SW480 (cell line): ENCODE data around the gene ITGB6.
A peak's percentile ranks its signal among the peaks of the same experiment; 100 is the strongest.

Experiments used
- DNase-seq: peaks from one replicate; pipeline ENCODE4 v3.0.0-alpha.2; 2016; ENCODE audit warnings: low spot score

Gene ITGB6

GRCh38 chr2:160221391-160222276 is 21.6 kb upstream of the ITGB6 start:
- DNase-seq, result peak; percentile 92

GRCh38 chr2:160220545-160221009 is 20.5 kb upstream of the ITGB6 start:
- no peak for DNase-seq

- no peak for DNase-seq
Measured at GRCh38 chr2:160220026-160220425, 20.0 kb upstream of the ITGB6 start.

GRCh38 chr2:160214461-160215445 is 14.7 kb upstream of the ITGB6 start:
- DNase-seq, result peak; percentile 94

GRCh38 chr2:160213511-160213910 is 13.4 kb upstream of the ITGB6 start:
- DNase-seq, result no peak

DNA sequence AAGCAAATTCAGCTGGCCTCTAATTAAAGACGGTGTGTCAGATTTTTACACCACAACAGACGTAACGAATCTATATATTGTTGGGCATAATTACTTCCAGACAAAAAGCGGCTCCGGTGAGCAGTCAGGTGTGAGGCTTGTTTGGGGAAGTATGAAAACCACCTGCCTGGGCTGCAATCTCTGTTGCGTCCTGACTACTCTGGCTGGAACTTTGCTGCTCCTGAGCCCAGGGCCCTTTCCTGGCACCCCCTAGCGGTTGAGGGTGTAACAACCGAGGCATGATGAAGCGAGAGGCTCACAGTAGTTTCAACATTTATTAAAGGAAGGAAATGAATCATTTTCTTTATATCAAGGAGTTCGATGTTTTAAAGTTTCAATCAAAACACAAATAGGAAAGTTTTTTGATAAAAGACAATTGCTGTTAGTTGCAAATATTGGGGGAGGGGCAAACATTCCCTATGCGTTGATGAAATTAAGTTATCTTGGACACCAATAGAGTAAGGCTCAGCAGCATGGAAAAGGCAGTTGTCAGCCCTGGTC is 10.6 kb upstream of the ITGB6 start:
- peak; percentile 69 for DNase-seq

- DNase-seq, result no peak
Measured at GRCh38 chr2:160209516-160209856, 9.4 kb upstream of the ITGB6 start.

- DNase-seq, result no peak
Measured at GRCh38 chr2:160208655-160209515, 8.8 kb upstream of the ITGB6 start.

DNA sequence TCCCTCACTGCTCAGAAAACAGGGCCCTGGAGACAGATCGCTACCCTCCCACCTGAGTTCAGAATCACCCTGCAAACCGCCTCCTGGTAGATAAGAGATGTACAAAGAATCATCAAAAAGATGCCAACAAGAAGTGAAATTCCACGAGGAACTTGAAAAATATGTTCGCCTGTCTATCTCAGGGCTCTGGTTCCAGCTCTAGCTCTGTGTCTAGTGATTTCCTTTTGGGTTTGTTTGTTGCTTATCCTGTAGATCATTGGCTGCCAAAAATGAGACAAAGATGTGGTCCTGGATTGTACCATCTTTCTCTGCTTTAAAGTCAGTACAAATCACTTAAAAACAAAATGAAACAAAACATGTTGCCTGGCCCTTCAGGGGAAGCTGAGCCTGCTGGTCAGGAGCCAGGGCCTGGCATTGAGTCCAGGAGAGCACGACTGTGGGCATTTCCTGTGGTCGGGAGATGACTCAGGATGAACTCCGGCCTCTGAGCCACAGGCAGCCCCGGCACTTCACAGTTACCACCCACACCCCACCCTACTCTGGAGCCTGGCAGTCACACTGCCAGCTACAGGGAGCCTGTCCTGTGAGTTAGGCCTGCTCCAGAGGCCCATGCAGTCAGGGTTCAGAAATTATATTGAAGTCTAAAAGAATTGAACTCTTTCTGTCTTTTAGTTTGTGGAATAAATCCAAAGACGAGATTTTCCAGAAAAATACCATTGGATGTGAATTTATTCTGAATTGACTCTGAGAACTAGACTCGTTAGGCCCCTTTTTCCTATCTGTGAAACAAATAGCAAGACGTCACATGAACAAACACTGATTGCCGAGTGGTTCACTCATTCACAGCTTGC is 8.0 kb upstream of the ITGB6 start:
- peak; percentile 96 for DNase-seq

DNA sequence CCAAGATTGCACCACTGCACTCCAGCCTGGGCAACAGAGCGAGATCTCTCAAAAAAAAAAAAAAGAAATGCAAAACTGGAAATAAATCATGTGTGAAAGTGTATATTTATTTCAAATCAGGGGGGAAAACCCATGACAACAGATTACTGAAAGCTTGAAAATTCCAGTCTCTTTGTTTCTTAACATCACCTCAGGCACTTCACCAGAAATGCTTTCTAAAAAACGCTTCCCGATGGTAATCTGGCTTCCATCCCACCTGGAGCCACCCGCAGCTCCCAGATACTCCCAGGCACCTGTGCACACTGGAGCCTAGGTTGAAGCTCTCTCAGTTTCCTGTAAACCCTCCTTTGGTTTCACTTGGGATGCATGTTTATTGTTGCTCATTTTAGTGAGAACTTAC is 7.2 kb upstream of the ITGB6 start:
- DNase-seq, result no peak

- DNase-seq, result no peak
Measured at GRCh38 chr2:160206436-160206835, 6.4 kb upstream of the ITGB6 start.

GRCh38 chr2:160205505-160205904 is 5.4 kb upstream of the ITGB6 start:
- DNase-seq, result peak; percentile 93

GRCh38 chr2:160203422-160203821 is 3.4 kb upstream of the ITGB6 start:
- DNase-seq, result no peak

- DNase-seq, result no peak
Measured at GRCh38 chr2:160203007-160203406, 2.9 kb upstream of the ITGB6 start.

DNA sequence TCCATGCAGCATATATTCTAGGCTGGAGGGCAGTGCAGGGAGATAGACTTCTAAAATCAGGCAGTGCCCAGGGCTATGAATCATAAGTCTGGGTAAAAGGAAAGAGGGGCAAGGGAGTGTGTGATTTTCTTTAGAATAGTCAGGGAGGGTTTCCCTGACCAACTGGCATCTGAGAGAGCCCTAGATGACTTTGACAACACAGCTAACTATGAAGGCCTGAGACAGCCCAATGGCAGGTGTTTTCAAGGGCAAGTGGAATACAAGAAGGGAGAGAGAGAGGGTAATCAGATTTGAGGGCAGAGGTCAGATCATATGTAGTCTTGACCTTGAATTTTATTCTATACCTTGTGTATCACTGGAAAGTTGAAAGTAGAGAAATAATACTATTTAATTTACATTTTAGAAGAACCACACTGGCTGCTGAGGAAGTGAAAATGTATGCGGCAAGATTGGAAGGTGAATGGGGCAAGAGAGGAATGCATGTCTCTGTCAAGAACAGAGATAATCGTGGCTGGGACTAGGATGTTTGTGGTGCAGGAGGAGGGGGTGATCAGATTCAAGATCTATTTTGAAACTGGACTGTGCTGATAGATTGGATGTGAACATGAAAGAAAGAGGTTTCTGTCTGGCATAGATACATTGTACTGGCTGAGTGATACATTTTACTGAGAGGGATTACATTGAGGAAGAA is 1.9 kb upstream of the ITGB6 start:
- no peak for DNase-seq

DNA sequence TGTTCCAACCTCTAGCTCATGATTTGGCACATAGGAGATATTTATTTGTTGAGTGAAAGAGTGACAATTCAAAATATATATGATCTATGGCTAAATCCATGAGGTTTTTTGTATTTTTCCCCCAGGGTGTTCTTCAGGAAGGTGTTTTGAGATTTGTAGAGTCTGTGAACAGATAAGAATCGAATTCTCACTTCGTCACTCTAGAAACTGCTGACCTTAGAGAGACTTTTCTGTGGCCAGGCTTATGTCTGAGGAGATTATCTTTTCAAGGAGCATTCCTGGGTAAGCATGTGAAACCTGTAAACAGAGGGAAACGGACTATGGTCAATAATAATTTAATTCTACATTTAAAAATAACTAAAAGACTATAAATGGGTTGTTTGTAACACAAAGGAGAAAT is 849 bp upstream of the ITGB6 start:
- no peak for DNase-seq

- no peak for DNase-seq
Measured at GRCh38 chr2:160199053-160199452, 1.0 kb downstream of the ITGB6 start.

DNA sequence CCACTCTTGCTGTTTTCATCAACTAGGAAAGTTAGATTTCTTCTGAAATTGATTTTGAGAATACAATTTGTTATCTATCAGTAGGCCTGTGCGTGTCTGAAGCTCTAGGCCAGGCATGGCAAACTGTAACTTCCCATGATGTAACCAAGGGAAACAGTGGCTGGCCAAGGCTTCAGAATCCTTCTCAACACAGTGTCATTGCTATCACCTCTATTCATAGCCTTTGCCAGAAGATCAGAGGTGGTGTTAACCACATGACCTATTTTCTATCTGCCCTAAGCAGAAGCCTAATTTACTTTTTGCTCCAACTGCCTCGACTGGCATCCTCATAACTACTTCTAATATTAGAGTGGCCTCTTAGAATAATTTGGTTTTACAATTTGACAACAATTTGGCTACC is 2.5 kb downstream of the ITGB6 start:
- DNase-seq, result no peak

DNA sequence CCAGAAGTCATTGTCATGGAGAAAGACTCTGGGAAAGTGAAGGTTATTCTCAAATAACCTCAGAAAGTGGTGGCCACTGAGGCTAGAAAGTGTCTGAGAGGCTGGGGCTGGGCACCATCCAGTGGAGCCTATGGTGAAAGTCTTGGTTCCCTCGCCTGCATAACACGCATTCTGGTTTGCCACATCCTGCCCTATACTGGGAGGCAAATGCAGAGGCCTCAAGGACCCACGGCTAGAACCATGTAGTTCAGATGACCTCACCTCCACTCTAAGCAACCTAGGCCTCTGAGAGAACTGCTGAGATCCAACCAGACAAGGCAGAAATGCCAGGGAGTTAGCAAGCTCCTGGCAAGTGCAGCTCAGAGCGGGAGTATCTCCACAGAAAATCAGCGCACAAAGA is 5.1 kb downstream of the ITGB6 start:
- no peak for DNase-seq

DNA sequence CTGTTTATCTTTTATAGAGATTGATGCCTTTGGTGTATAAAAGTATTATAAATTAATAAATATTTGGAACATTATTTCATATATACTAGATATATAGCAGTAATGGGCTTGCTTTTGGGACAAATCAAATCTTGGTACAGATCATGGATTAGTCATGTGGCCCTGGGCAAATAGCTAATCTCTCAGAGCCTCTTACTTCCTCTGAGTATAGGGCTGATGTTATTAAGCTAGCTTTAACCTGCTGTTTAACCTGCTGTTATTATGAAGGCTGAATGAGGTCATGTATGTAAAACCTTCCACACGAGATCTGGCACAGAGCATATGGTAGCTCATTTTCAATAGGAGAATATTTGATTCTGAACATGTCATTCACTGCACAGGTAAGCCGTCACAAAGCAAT is 5.7 kb downstream of the ITGB6 start:
- no peak for DNase-seq
